ENCODE data around the gene KPNB1.
A peak's percentile ranks its signal among the peaks of the same experiment; 100 is the strongest.

Gene KPNB1

GRCh38 chr17:47714773-47715396 lies 65.2 kb downstream of the KPNB1 start:
- DNase-seq: no peak

DNA sequence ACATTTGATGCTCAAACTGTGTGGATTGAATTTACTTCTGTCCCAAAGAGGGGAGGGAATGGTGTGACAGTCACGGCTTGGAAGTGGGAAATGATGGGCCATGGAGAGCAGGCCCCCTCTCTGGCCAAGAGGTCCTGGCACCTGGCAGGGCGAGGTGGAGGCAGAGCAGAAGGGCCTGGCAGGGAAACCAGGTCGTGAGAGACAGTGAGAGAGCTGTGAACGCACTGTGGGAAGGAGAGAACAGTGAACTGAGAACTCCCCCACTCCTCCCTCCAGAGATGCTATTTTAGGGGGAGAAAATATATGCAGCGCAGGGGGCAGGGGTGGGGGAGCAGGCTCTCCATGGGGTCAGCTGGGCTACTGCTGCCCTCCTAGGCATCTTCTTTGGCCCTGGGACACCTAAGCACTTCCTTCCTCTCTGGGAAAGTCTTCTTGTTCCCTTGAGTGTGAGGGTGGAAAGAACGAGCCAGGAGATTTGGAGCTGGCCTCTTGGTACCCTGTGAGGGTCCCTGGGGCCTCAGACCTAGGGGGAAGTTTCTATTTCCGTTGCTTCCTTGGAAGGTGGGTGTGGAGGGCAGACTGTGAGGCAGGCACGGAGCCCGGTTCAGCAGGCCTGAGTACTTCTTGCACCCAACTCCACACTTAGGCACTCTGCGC lies 66.1 kb downstream of the KPNB1 start:
- no peak for DNase-seq

- DNase-seq: peak; percentile 66
Measured at GRCh38 chr17:47716375-47716774, 66.7 kb downstream of the KPNB1 start.

DNA sequence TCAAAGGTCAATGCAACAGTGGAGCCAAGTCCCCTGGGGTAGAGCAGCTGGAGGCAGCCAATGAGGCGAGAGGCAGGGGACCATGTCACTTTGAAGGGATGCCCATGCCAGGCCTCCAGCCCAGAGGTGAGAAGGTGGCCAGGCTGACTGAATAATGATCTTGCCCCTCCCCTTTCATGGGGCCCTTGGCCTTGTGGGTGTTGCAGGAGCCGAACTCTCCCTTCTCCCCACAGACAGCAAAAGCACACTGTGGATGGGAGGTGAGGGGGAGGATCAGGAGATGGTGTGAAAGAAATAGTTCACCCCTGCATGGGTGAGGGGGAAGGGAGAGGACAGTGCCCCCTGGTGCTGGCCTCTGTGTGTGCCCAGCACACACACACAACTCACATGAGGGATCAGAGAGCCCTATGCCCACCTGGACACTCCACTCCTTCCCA lies 67.6 kb downstream of the KPNB1 start:
- peak; percentile 74 for DNase-seq

DNA sequence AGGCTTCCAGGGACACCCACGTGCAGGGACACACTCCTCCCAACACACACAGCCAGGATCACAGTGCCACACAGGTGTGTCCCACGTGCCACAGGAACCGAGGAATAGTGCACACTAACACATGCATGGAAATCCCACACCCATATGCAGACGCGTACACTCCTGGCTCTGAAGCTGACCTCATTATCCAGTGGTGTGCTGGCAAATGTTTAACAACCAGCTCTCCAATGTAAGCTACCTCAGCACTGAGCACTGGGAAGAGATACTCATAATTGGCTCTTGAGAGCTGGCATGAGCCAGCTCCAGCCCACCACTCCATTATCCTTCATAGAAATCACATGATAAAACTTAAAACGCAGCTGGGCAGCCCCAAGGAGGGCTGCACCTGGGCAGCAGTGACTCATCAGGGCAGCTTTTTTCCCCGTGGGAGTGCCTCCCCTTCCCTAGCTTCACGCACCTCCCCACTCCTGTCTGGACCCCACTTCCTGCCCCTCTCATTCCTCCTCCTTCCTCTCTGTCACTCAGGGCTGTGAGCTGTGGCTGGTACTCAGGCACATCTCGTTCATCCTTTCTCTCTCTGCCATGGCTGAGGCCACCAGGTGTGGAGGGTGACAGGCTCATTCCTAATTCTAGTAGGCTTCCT lies 68.4 kb downstream of the KPNB1 start:
- no peak for DNase-seq

GRCh38 chr17:47718634-47719405 lies 69.1 kb downstream of the KPNB1 start:
- DNase-seq: peak; percentile 56

DNA sequence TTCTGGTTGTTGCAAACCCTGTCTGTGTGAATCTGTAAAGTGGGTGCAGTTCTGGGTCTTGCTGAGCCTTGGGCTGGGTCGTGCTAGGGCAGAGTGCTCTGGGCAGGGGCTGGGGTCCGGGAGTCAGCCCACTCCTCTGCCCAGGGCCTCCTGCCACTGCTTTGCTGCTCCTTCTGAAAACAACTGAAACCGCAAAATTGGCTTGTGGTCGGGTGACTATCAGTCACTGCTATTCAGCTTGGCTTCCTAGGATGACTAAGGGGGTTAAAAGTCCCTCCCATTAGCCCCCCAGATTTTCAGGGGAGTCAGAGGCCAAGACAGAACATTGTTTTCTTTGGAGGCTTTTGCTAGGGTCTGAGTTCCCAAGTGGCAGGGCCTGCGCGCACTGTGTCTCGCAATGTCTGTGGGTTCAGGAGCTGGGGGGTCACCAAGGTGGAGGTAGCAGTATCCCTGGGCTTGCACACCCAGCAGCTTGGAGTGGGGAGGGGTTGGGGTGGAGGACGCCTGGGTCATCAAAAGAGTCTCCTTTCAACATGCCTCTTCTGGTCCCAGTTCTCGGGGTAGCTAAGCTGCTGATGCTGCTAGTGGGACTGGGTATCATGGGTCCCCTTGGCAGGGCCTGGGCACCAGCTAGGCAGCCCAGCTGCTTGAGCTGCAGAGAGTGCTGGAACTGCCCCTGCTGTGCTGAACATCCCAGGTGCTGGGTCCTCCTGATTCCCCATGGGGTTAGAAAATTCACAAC lies 69.9 kb downstream of the KPNB1 start:
- DNase-seq: peak; percentile 95

GRCh38 chr17:47720196-47720595 lies 70.5 kb downstream of the KPNB1 start:
- DNase-seq: no peak

DNA sequence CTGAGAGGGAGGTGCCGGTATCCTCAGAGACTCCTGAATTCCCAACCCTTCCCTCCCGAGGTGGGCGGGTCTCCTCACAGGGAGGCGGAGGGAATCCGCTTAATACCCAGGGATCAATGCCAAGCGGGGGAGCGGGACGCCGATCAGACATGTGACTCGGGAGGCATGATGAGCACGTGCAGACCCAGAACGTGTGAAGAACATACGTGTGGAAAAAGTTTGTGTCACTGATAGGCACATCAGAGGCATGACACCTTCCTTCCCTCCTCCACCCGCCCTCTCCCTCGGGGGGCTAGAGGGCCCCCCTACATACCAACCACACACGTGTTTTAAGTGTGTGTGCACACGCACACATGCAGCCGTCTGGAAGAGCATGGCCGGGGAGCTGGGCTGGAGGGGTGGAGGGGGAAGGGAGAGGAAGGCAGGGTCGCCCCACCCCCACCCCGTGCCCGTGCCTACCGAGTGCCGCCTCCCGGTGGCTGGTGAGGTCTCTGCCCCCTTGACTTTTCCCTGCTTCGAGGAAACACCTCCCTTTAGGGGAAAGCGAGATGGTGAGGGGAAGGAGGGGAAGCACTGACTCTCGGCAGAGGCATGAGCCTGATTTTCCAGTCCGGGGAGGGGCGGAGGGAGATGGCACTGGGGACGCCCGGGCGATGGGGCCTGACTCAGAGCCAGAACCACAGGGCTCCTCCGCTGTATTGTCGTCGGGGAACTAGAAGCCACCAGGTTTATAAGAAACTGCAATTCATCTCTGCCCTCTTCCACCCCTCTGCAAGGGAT lies 71.2 kb downstream of the KPNB1 start:
- DNase-seq: peak; percentile 98

GRCh38 chr17:47721725-47722124 lies 72.0 kb downstream of the KPNB1 start:
- DNase-seq: no peak

DNA sequence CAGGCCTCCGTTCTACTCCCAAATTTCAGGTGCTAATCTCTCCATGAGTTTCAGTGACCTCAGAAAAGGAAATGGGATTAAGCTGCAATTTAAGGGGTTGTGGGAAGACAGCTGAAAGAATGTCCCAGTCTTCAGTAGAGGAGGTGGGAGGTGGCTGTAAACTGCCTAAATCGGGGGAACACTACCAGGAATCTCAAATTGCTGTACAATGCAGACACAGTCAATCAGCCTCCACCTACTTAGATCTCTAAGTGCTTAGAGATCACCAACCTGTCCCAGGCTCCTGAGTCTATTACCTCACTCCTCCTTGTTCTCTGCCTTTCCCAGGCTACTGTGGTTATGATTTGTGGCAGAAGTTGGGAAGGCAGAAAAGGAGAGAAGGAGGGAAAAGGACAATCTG lies 75.0 kb downstream of the KPNB1 start:
- no peak for DNase-seq

- DNase-seq: no peak
Measured at GRCh38 chr17:47725446-47726111, 75.9 kb downstream of the KPNB1 start.

DNA sequence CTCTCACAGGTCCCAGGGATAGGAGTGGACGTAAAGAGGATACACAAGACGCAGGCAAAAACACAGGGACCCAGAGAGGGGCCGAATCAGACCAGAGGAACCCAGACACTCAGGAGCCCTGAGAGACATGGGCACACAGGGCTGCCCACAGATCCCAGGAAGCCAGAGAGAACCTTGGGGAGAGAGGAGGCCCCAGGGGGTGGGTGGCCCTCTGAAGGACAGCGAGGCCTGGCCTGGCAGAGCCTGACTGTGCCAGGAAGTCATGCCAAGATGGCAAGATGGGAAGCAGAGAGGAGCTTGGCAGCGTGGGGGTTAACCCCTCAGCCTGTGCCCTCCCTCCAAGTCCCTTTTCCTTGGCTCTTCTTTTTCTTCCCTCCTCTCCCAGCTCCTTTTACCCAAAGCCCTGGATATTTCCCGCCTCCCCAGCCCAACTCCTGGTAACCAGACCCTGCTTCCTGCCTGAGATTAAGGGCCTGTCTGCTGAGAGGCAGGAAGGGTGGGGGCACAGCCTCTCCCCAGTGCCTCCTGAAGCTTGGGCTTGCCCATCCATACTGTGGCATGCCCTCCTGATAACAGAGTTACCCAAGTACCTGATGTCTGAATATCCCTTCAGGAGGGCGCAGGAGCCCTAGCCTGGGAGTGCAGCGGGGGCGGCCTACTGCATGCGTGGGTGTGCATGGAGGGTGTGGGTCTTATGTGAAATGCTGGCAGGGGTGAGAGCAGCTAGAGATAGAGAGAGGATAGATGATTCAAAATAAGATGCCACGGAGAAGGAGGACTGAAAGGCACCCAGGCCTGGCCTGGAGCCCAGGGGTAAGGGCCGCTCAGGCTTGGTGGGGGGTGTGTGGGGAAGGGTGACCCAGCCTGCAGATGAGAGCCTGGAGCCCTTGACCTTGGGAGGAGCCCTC lies 77.3 kb downstream of the KPNB1 start:
- DNase-seq: no peak

DNA sequence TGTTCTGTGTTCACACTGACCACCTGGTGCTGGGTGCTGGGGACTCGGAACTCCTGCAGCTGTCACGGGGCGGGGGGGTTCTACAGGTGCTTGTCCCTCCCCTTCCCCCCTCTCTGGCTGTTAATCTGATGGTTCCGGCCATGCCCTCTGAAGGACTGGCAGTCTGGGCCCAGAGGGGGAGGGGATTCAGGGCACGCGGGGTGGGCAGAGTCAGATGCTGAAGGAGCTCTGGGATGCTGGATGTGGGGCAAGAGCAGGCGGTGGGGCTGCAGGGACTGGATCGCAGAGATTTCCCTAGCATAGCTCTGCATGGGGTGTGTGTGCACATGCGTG lies 78.0 kb downstream of the KPNB1 start:
- no peak for DNase-seq

- no peak for DNase-seq
Measured at GRCh38 chr17:47728214-47728877, 78.6 kb downstream of the KPNB1 start.

- peak; percentile 68 for DNase-seq
Measured at GRCh38 chr17:47729476-47729875, 79.8 kb downstream of the KPNB1 start.

DNA sequence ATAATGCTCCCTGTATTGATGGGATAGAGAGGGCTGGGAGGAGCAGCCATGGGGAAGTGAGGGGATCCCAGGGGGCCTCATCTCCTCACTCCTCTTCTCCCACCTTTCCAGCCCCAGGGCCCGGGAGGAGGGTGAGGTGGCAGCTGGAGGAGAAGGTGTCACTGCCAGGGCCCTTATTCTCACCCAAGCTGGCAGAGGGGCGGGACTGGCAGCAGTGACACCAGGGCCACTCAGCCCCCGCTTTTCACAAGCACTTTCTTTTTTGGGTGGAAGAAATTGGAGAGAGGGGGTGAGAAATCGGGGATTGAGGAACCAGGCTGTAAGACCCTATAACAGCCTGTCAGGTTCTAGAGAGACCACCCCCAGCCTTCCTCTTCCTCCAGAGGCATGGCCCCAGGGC lies 81.0 kb downstream of the KPNB1 start:
- no peak for DNase-seq

DNA sequence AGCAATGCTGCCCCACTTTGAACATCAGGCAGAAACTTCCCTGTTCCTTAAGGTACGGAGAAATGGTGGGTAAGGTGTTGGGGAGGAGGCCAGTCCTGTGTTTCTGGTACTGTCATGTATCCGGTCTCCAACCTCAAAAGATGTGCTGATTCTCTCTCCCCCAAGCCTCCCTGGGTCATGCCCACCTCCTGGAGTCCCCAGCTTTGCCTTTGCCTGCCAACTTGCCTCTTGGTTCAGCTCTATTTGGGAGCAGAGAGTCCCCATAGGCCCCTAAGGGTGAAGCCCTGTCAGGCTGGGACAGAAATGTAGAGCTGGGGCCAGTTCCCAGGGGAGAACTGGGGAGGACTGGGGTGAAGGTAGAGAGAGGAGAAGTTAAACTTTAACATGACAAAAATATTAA lies 81.7 kb downstream of the KPNB1 start:
- DNase-seq: no peak

GRCh38 chr17:47732399-47733046 lies 82.8 kb downstream of the KPNB1 start:
- DNase-seq: no peak
